H1 (cell line): ENCODE results near the gene RPP14. TPM values are rescaled to one million over a fixed set of nuclear protein-coding genes. Genes with fewer than 3 reads are reported as not detected.
A peak's percentile ranks its signal among the peaks of the same experiment; 100 is the strongest.

ENCODE experiments used
- CTCF ChIA-PET: fragments of 300-600 bp; sonication (Branson Sonifier 250); formaldehyde crosslinking; loops from one replicate; lab custom pipeline; 2021; ENCODE audit not compliant: partially characterized antibody; lab: Charles Lee
- POLR2A ChIA-PET: fragments of 300-600 bp; sonication (Branson Sonifier 250); formaldehyde crosslinking; loops from one replicate; lab custom pipeline; 2021; ENCODE audit warnings: inconsistent platforms; ENCODE audit not compliant: partially characterized antibody; lab: Charles Lee
- DNase-seq, 2 experiments: peaks; one replicate each; pipeline versions ENCODE4 v3.0.0 to v3.0.0-alpha.2; 2010 to 2022; ENCODE audit warnings: low spot score in 2 of 2, low read depth in 1 of 2, mixed read lengths in 1 of 2
- FAIRE-seq: peaks from 2 replicates; lab custom pipeline; 2011; peaks lifted over from hg19 to GRCh38; lab: Jason Lieb, UNC
- H2AFZ ChIP-seq: 2 replicates; pipeline ENCODE4 v1.8.1; 2012; ENCODE audit warnings: low read length, inconsistent platforms
- H2AK5ac ChIP-seq: 2 replicates; pipeline ENCODE4 v1.6.1; 2013; ENCODE audit warnings: low read depth, low read length
- H2BK120ac ChIP-seq: replicated peaks from 2 replicates; pipeline ENCODE3; 2013; ENCODE audit warnings: low read depth, low read length, inconsistent platforms
- H2BK12ac ChIP-seq: 2 replicates; pipeline ENCODE4 v1.6.1; 2013; ENCODE audit warnings: low read depth, low read length
- H2BK15ac ChIP-seq: 2 replicates; pipeline ENCODE4 v1.6.1; 2013; ENCODE audit warnings: low read length
- H2BK20ac ChIP-seq: 2 replicates; pipeline ENCODE4 v1.6.1; 2013; ENCODE audit warnings: low read length
- H2BK5ac ChIP-seq: 2 replicates; pipeline ENCODE4 v1.6.1; 2013; ENCODE audit warnings: low read depth, low read length
- H3K14ac ChIP-seq: 2 replicates; pipeline ENCODE4 v1.6.1; 2013; ENCODE audit warnings: inconsistent platforms; ENCODE audit not compliant: insufficient read length
- H3K18ac ChIP-seq: 2 replicates; pipeline ENCODE4 v1.6.1; 2013; ENCODE audit warnings: low read length; ENCODE audit errors: extremely low read depth
- H3K23ac ChIP-seq: 2 replicates; pipeline ENCODE4 v1.6.1; 2013; ENCODE audit warnings: inconsistent platforms; ENCODE audit not compliant: insufficient read length
- H3K23me2 ChIP-seq: 2 replicates; pipeline ENCODE4 v1.6.1; 2013; ENCODE audit warnings: low read depth, low read length
- H3K27ac ChIP-seq: 2 replicates; pipeline ENCODE4 v1.6.1; 2011; ENCODE audit warnings: low read depth, low read length, inconsistent platforms
- H3K27me3 ChIP-seq, 4 experiments: replicated peaks in 1 of 4; 1 replicate in 1 of 4; 2 replicates in 3 of 4; pipeline versions ENCODE4 v1.6.1 to v1.8.1; 2011 to 2013; ENCODE audit warnings: low read length in 3 of 4, mild to moderate bottlenecking in 3 of 4, inconsistent platforms in 2 of 4, mixed read lengths in 2 of 4, moderate library complexity in 1 of 4; ENCODE audit not compliant: control insufficient read depth in 3 of 4, insufficient read depth in 3 of 4; ENCODE audit errors: extremely low read depth in 1 of 4
- H3K36me3 ChIP-seq, 4 experiments: 2 replicates each; pipeline versions ENCODE4 v1.6.1 to v1.8.1; 2011 to 2013; ENCODE audit warnings: mild to moderate bottlenecking in 4 of 4, low read length in 3 of 4, moderate library complexity in 2 of 4, control low read depth in 1 of 4, inconsistent platforms in 1 of 4; ENCODE audit not compliant: insufficient read depth in 4 of 4, control insufficient read depth in 2 of 4
- H3K4ac ChIP-seq: replicated peaks from 2 replicates; pipeline ENCODE3; 2013; ENCODE audit warnings: low read length, low read depth, mixed read lengths, inconsistent platforms; ENCODE audit not compliant: insufficient read length
- H3K4me1 ChIP-seq, 4 experiments: replicated peaks in 1 of 4; 1 replicate in 1 of 4; 2 replicates in 3 of 4; pipeline versions ENCODE4 v1.6.1 to v1.8.1; 2011 to 2013; ENCODE audit warnings: low read length in 3 of 4, inconsistent platforms in 2 of 4, mixed read lengths in 1 of 4; ENCODE audit not compliant: insufficient read depth in 4 of 4, control insufficient read depth in 3 of 4
- H3K4me2 ChIP-seq, 2 experiments: 2 replicates each; pipeline versions ENCODE4 v1.6.1 to v1.8.1; 2011 to 2013; ENCODE audit warnings: low read depth in 2 of 2, low read length in 2 of 2, control low read depth in 1 of 2, inconsistent platforms in 1 of 2, mild to moderate bottlenecking in 1 of 2; ENCODE audit not compliant: insufficient read depth in 1 of 2
- H3K4me3 ChIP-seq, 4 experiments: fragments of 200-600, 300-600 bp in 1 of 4; sonication (generic), shearing (Covaris generic), sonication (Bioruptor Twin) in 1 of 4; 2 replicates each; pipeline versions ENCODE4 v1.5.1 to v1.8.1; 2011 to 2016; ENCODE audit warnings: low read length in 4 of 4, low read depth in 3 of 4, control low read depth in 2 of 4, inconsistent platforms in 2 of 4, mild to moderate bottlenecking in 2 of 4, mixed read lengths in 1 of 4, moderate library complexity in 1 of 4; ENCODE audit not compliant: insufficient read depth in 2 of 4; ENCODE audit errors: extremely low read depth in 1 of 4
- H3K56ac ChIP-seq: replicated peaks from 2 replicates; pipeline ENCODE3; 2013; ENCODE audit warnings: low read depth, mild to moderate bottlenecking, mixed read lengths, low read length, inconsistent platforms; ENCODE audit not compliant: insufficient read length
- H3K79me1 ChIP-seq: 2 replicates; pipeline ENCODE4 v1.6.1; 2013; ENCODE audit warnings: low read depth, low read length, control low read depth
- H3K79me2 ChIP-seq, 2 experiments: 2 replicates each; pipeline versions ENCODE4 v1.6.1 to v1.8.1; 2012 to 2013; ENCODE audit warnings: low read length in 2 of 2, mild to moderate bottlenecking in 2 of 2, inconsistent platforms in 1 of 2; ENCODE audit not compliant: insufficient read depth in 2 of 2, control insufficient read depth in 1 of 2
- H3K9ac ChIP-seq, 4 experiments: replicated peaks in 1 of 4; 1 replicate in 1 of 4; 2 replicates in 3 of 4; pipeline versions ENCODE4 v1.6.1 to v1.8.1; 2011 to 2013; ENCODE audit warnings: low read depth in 3 of 4, low read length in 3 of 4, control low read depth in 2 of 4, mild to moderate bottlenecking in 2 of 4, moderate library complexity in 2 of 4, inconsistent platforms in 1 of 4; ENCODE audit errors: extremely low read depth in 1 of 4
- H3K9me3 ChIP-seq, 2 experiments: 2 replicates each; pipeline versions ENCODE4 v1.6.1 to v1.8.1; 2012 to 2013; ENCODE audit warnings: mild to moderate bottlenecking in 2 of 2, moderate library complexity in 2 of 2, control low read depth in 1 of 2, inconsistent platforms in 1 of 2, low read depth in 1 of 2, low read length in 1 of 2, mixed read lengths in 1 of 2; ENCODE audit not compliant: insufficient read depth in 2 of 2
- H4K20me1 ChIP-seq, 2 experiments: replicated peaks in 1 of 2; 2 replicates each; pipeline versions ENCODE3 to v1.8.1; 2011 to 2013; ENCODE audit warnings: inconsistent platforms in 2 of 2, low read length in 2 of 2, mild to moderate bottlenecking in 1 of 2; ENCODE audit not compliant: insufficient read depth in 2 of 2, control insufficient read depth in 1 of 2
- H4K5ac ChIP-seq: 2 replicates; pipeline ENCODE4 v1.6.1; 2013; ENCODE audit warnings: low read length, low read depth, mixed read lengths, inconsistent platforms; ENCODE audit not compliant: insufficient read length
- H4K8ac ChIP-seq: 2 replicates; pipeline ENCODE4 v1.8.0; 2013; ENCODE audit warnings: mild to moderate bottlenecking, moderate library complexity, low read length, inconsistent platforms; ENCODE audit not compliant: insufficient read depth; ENCODE audit errors: extremely low read depth
- H4K91ac ChIP-seq: replicated peaks from 2 replicates; pipeline ENCODE3; 2013; ENCODE audit warnings: low read length, mixed read lengths, inconsistent platforms; ENCODE audit not compliant: insufficient read length
- ATF3 ChIP-seq: IDR thresholded peaks from 2 replicates; pipeline ENCODE4 v1.6.1; 2011; ENCODE audit warnings: low read depth, mild to moderate bottlenecking, low read length; ENCODE audit not compliant: insufficient read depth
- KDM4A ChIP-seq: IDR thresholded peaks from one replicate; pipeline ENCODE4 v1.7.1; 2012; ENCODE audit warnings: low read depth, mild to moderate bottlenecking, moderate library complexity, low read length, inconsistent platforms; ENCODE audit not compliant: severe bottlenecking
- MAX ChIP-seq: IDR thresholded peaks from 2 replicates; pipeline ENCODE4 v1.6.1; 2012; ENCODE audit warnings: inconsistent platforms
- RAD21 ChIP-seq, 2 experiments: IDR thresholded peaks in 1 of 2; conservative IDR thresholded peaks in 1 of 2; 2 replicates each; pipeline ENCODE4 v1.6.1; 2011; ENCODE audit warnings: low read depth in 2 of 2, low read length in 2 of 2, improper control_type of control experiment in 1 of 2, inconsistent platforms in 1 of 2, mild to moderate bottlenecking in 1 of 2, moderate library complexity in 1 of 2
- SP2 ChIP-seq: IDR thresholded peaks from 2 replicates; pipeline ENCODE4 v1.6.1; 2012; ENCODE audit warnings: mild to moderate bottlenecking, low read length, inconsistent platforms
- TBP ChIP-seq: IDR thresholded peaks from 2 replicates; pipeline ENCODE4 v1.6.1; 2011; ENCODE audit warnings: low read depth, low read length, improper control_type of control experiment
- WGBS, 2 experiments: shearing (Covaris generic) in 1 of 2; methylation state at CpG; one replicate each; pipeline versions ENCODE4 v1.1.6 to v1.1.7; 2013 to 2015; ENCODE audit warnings: low lambda C conversion rate in 2 of 2, mixed read lengths in 2 of 2, inconsistent platforms in 1 of 2, low coverage in 1 of 2, missing lambda C conversion rate in 1 of 2; ENCODE audit not compliant: insufficient replicate concordance in 2 of 2, insufficient coverage in 1 of 2, insufficient read length in 1 of 2; ENCODE audit errors: extremely low coverage in 1 of 2, missing lambda C conversion rate in 1 of 2; 5-methylcytosine and 5-hydroxymethylcytosine counted together
- long read RNA-seq, 2 experiments: library from RNA in 1 of 2; library from capped mRNA in 1 of 2; stranded (forward); transcript quantifications; one replicate each; pipeline ENCODE4 v2.0.0, GENCODE V29; 2021; ENCODE audit warnings: inconsistent platforms in 1 of 2
- polyA minus RNA-seq, 3 experiments: library from RNA; depleted of rRNA, polyadenylated mRNA; stranded (reverse); fragments of >200 nt; gene quantifications; 1 replicate in 2 of 3; 2 replicates in 1 of 3; pipeline ENCODE4 v1.2.3, GENCODE V29; 2011
- polyA plus RNA-seq, 7 experiments: library from polyadenylated mRNA; depleted of rRNA in 3 of 7; stranded (reverse) in 5 of 7; unstranded in 2 of 7; fragments of >200 nt in 5 of 7; fragments of 200-250 nt in 2 of 7; gene quantifications; 1 replicate in 5 of 7; 2 replicates in 1 of 7; 4 replicates in 1 of 7; pipeline versions ENCODE4 v1.2.1 to v1.2.3, GENCODE V29; 2011 to 2013; ENCODE audit warnings: missing spikeins in 2 of 7, mixed read lengths in 2 of 7
- total RNA-seq: library from RNA; stranded (reverse); fragmentation: NEBNext Ultra II Directional; extraction: Animal tissue kit (Norgen Biotek cat#: 25700); gene quantifications from 2 replicates; pipeline ENCODE4 v1.2.1, GENCODE V29; 2021

The RPP14 gene
- total RNA-seq (19.8 and 23.4 TPM in 2 replicates), polyA plus RNA-seq (2011; rRNA removed) (6.9 and 11.7 TPM in 2 replicates), polyA minus RNA-seq (2011; rRNA and poly(A)+ RNA removed) (7.8 and 16.6 TPM in 2 replicates)
- polyA plus RNA-seq (2011; cell fraction: cytosol; rRNA removed) = 14.7 TPM
- polyA plus RNA-seq (2011; cell fraction: nucleus; rRNA removed) = 6.2 TPM
- polyA plus RNA-seq (2012, experiment 1 of 2) = 9.6 to 13.0 TPM (median 10.4 TPM) in 4 replicates
- polyA plus RNA-seq (2012, experiment 2 of 2) = 4.4 TPM
- 14.6 TPM for polyA plus RNA-seq (2013, experiment 1 of 2)
- 14.7 TPM for polyA plus RNA-seq (2013, experiment 2 of 2)
- 4.1 TPM for polyA minus RNA-seq (2011; cell fraction: cytosol; rRNA and poly(A)+ RNA removed)
- 10.2 TPM for polyA minus RNA-seq (2011; cell fraction: nucleus; rRNA and poly(A)+ RNA removed)
- long read RNA-seq, experiment 1, full-length matches to known transcripts = 10 of 20 reads
- long read RNA-seq, experiment 1, partial matches to known transcripts = 2 of 20 reads
- long read RNA-seq, experiment 1, other reads (novel, unspliced or antisense) = 8 of 20 reads
- long read RNA-seq, experiment 2, full-length matches to known transcripts = 53 of 58 reads
- long read RNA-seq, experiment 2, partial matches to known transcripts = 1 of 58 reads
- long read RNA-seq, experiment 2, other reads (novel, unspliced or antisense) = 4 of 58 reads

GRCh38 chr3:58305882-58306711 is at the start of gene RPP14, which contains the start of gene HTD2:
RPP14 (plus strand) TSS chr3:58306245; CDS start chr3:58310330, 4,085 bp downstream.
HTD2 (plus strand) TSS chr3:58306520; CDS start chr3:58317614, 11,094 bp downstream.
- peak within 1 kb of the TSS; percentile 96 for H4K5ac ChIP-seq
- peak within 1 kb of the TSS; percentile 50; the same call in 1 of the 2 replicates for H2BK12ac ChIP-seq
- no peak within 1 kb of the TSS for H3K23ac ChIP-seq
- peak within 1 kb of the TSS; percentile 97 for H2BK5ac ChIP-seq
- POLR2A ChIA-PET = interaction anchor here (0.6 to 4.4 kb wide), 33 partner anchors 13 to 355 kb away, joined by 3 to 64 read pairs (median 4); partner anchors contain the start of gene ABHD6
- H3K4ac ChIP-seq = no peak within 1 kb of the TSS
- peaks cover 5% of the 10 kb centered on the region; the same call in 1 of the 2 replicates for H3K23me2 ChIP-seq
- H3K79me2 ChIP-seq = peaks cover 22 to 38% of the 10 kb centered on the region in 2 experiments
- H2BK20ac ChIP-seq = no peak within 1 kb of the TSS
- peak within 1 kb of the TSS; percentile 69 for H4K91ac ChIP-seq
- H4K8ac ChIP-seq = peak within 1 kb of the TSS; percentile 99; the same call in 1 of the 2 replicates
- peak within 1 kb of the TSS; percentile 89 to 94 for H3K4me2 ChIP-seq
- H3K27me3 ChIP-seq = no peaks in the 10 kb centered on the region; a peak in 1 of 7 replicates
- H3K27ac ChIP-seq = peak within 1 kb of the TSS; percentile 97
- DNase-seq (peak; percentile 90 to 99), FAIRE-seq (peak; percentile 57)
- H3K36me3 ChIP-seq = peaks cover 2 to 14% (median 10%) of the 10 kb centered on the region in 4 experiments; a peak in 7 of 8 replicates
- H3K18ac ChIP-seq = peak within 1 kb of the TSS; percentile 99
- no peak within 1 kb of the TSS for H3K14ac ChIP-seq
- WGBS, 2 experiments = 8% methylated on average over 64 of the region's 71 CpGs; no CpG with 5 or more reads in 1 of the 2 experiments
- H2BK15ac ChIP-seq = peak within 1 kb of the TSS; percentile 61
- H3K9me3 ChIP-seq = no peaks in the 10 kb centered on the region
- H3K9ac ChIP-seq = peak within 1 kb of the TSS; percentile 91 to 98 (median 96)
- H3K4me3 ChIP-seq = peak within 1 kb of the TSS; percentile 82 to 95 (median 93)
- H2AK5ac ChIP-seq = no peak within 1 kb of the TSS; the same call in 1 of the 2 replicates
- CTCF ChIA-PET = interaction anchor here (0.6 to 14.4 kb wide), 62 partner anchors 9 to 324 kb away, joined by 3 to 128 read pairs (median 4); partner anchors contain the start of genes ABHD6, DNASE1L3 and PXK
- H3K4me1 ChIP-seq = no peaks in the 10 kb centered on the region
- H2BK120ac ChIP-seq = no peak within 1 kb of the TSS
- peaks cover 6% of the 10 kb centered on the region for H3K79me1 ChIP-seq
- H4K20me1 ChIP-seq = peaks cover 8 to 11% of the 10 kb centered on the region in 2 experiments
- H2AFZ ChIP-seq = peak within 1 kb of the TSS; percentile 79; the same call in 1 of the 2 replicates
- H3K56ac ChIP-seq = peak within 1 kb of the TSS; percentile 97
- TF ChIP-seq TBP (peak; percentile 59; the same call in 1 of the 2 replicates), RAD21 (IDR thresholded peaks at IDR 0.05 in 1 of 2, conservative IDR thresholded peaks at IDR 0.05 in 1 of 2; ENCODE audit: low read depth in 2 of 2, low read length in 2 of 2) (peak; percentile 28 to 47; a peak in 3 of 4 replicates), ATF3 (peak; percentile 70), MAX (peak; percentile 33; the same call in 1 of the 2 replicates), SP2 (no peak), KDM4A (peak; percentile 88)
